GM21786 (cell line): ENCODE results near the gene MYOM1.

Experiments
- ATAC-seq: cut with Tn5 transposase; IDR thresholded peaks from one replicate; pipeline ENCODE4 v1.9.1; 2021; ENCODE audit not compliant: unreplicated experiment

Gene MYOM1

GRCh38 chr18:3153107-3153704 lies 66.6 kb downstream of the MYOM1 start:
- peak; percentile 85 for ATAC-seq

- ATAC-seq: no peak
These were observed 67.5 kb downstream of the MYOM1 start for GRCh38 chr18:3152294-3152693.

DNA sequence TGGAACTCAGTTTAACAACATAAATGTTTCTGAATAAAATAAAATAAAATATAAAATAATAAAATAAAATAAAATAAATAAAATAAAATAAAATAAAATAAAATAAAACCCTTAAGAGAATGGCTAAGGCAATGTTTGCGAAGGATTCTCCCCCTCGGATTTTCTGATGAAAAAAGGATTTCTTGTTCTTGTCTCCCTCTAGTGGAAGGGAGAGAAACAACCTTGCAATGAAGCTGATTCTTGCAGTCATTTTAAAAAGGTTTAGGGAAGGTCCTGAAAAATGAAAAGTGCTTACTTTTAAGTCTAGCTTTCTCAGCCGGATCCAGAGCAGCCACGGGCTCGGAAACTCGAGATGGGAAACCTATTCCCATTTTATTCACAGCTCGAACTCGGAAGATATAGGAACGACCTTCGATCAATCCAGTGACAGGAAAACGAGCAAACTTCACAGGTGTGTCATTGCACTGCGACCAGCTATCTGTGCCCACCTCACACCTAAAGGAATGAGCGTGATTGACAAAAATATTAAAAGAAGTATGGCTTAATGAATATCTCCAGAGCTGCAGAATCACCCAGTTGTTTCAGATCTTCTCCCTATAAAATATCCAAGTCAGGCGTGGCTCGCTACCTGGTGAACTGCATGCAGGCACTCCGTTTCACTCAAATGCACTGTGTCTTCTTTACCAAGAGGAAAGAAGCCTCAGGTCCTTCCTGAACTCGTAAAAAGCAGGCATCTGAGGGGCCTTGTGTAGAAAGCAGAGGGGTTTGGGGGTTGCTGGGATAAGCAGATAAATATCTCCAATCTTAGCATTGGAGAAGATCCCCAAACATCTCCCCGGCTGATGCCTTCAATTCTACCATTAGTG lies 68.1 kb downstream of the MYOM1 start:
- no peak for ATAC-seq

GRCh38 chr18:3150688-3151087 lies 69.1 kb downstream of the MYOM1 start:
- ATAC-seq: no peak

DNA sequence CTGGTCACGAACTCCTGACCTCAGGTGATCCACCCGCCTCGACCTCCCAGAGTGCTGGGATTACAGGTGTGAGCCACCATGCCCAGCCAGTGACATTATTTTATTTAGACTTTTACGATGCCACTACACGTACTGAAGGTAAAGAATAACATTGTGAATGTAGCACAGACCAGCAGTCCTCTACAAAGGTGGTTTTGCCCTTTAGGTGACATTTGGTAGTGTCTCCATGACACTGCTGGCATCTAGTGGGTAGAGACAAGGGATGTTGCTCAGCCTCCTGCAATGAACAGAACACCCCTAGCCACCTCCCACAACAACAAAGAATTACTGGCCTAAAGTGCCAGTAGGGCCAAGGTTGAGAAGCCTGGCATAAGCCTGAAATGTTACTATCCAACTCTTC lies 69.5 kb downstream of the MYOM1 start:
- ATAC-seq: no peak

DNA sequence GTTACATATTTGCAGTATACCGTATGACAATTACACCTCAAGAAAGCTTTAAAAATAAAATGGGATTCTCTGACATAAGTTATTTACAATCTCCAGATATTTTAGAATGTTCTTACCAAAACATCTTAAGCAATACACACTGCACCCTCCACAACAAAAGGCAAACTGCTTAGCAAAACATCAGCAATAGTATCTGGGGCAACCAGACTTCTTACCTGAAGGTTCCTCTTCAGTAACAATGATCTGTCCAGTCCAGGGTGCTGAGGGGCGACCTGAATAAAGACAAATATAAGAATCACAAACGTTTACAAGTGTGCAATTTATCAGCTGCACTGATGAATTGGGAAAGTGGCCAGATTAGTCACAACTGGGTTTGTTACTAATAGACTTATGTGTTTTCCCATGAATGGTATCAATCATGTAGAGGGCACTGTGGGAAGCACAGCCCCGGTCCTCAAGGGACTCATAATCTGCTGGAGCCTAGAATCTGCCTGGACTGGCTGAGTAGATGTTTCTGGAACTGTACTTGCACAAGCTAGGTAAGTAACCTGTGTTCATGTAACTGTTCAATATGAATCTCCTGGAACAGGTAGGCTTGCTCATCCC lies 70.7 kb downstream of the MYOM1 start:
- ATAC-seq: no peak

DNA sequence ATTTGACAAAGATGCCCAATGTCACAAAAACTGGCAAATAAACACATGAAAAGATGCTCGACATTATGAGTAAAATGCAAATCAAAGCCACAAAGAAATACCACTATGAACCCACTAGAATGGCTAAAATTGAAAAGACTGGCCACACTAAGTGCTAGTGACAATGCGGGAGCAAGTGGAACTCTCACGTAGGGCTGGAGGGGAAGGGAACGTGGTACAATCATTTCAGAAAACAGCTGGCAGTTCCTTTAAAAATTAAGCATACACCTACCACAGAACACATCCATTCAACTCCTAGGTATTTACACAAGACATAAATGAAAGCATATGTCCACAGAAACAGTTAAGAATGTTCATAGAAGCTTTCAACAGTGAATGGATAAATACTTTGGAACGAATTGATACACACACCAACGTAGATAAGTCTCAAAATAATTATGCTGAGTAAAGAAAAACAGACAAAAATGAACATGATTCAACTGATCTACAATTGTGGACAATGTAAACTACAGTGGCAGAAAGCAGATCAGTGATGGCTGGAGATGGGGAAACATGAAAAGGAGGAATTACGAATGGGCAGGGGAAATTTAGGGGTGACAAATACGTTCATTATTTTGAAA lies 71.7 kb downstream of the MYOM1 start:
- no peak for ATAC-seq

DNA sequence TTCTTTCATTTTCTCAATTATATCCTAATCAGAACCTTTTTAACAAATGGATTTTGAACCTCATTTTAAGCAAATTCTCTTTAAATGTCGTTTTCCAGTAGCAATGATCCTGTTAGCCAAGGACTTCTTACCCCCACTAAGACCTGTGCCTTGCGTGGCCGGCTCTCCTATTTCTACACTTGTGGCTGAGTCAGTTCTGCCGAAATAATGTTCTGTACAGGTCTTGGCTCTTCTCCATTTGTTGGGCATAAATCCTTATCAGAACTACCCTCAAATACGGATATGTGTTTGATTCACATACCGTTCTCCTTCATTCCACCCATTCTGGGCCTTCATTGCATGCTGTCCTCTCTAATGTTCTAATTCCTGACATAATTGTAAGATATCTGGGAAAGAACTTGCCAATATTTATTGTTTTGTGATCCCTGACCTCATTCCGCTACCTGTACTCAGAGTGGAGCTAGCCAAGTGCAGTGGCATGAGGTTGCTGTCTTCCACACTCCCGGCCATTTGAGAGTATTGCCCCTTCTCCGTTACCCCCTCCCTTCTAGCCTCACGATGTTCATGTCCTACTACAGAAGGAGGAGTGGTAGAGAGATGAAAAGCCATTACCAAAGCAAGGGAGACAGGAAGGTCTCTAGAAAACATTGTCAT lies 78.7 kb downstream of the MYOM1 start:
- no peak for ATAC-seq

- no peak for ATAC-seq
These were observed 79.4 kb downstream of the MYOM1 start for GRCh38 chr18:3140342-3140741.

DNA sequence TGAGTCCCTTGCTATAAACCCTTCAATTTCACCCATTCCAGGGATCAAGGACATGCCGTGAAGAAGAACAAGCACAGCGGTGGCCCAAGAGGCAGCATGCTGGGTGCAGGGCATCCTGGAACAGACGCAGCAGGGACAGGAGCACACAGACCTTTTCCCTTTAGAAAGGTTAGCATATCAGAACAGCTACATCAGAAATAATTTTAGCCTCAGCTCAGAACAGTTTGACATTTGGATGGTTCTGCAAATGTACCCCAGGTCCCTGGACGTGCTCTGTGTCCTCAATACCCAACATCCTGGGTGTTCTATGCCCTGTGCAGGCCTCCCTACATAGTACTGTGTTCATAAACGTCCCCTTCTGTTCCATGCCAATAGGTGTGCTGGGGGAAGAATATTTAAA lies 80.4 kb downstream of the MYOM1 start:
- ATAC-seq: no peak

DNA sequence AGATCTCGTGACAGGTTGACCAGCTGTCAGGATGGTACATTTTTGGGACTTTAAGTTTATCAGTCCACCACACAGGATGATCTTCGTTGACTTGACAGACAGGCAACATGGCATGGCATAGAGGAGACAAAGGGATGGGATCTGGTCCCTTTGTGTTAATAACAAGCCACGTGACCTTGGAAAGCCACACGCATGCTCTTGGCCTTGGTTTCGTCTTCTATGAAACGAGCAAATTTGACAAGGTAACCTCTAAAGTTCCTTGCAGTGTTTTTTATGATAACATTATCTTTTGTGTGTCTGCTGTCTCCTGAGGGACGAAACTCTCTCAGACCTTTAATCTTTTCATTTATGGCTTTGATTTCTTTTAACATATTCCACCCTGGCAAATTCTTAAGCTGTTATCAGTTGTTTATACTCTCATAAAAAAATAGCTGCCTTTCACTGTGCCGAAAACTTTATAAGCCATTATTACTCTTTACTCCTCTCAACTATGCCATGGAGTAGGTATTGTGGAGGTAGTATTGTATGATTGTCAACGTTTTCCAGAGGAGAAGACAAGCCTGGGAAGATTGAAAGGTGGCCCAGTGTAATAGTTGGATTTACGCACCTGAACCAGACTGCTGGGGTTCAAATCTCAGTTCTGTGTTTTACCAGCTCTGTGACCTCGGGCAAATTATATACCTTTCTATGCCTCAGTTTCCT lies 81.3 kb downstream of the MYOM1 start:
- ATAC-seq: no peak

- no peak for ATAC-seq
These were observed 84.2 kb downstream of the MYOM1 start for GRCh38 chr18:3135536-3135935.

DNA sequence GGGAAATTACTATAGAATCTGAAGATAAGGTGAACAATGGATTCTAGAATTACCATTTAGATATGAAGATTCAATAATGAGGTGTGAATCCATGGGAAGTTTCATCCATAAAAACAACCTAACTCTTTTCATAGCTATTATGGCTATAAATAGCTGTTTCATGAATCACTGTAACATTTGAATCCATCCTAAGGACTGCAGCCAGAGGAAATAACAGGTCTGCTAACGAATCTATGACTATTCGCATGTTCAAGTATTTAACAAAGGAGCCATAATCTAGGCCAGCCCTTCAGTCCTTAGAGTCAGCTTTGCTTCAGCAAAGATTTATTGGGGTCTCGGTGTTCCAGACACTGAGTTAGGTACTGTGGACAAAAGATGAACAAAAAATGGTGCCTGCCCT lies 87.1 kb downstream of the MYOM1 start:
- no peak for ATAC-seq

DNA sequence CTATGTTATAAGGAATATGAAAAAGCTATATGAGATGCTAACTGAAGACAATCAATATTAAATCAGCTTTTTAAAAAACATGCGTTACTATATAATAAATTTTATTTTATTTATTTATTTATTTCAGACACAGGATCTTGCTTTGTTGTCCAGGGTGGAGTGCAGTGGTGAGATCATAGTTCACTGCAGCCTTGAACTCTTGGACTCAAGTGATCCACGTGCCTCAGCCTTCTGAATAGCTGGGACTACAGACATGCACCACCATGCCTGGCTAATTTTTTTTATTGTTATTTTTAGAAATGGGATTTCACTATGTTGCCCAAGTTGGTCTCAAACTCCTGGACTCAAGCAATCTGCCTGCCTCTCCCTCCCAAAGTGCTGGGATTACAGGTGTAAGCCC lies 89.4 kb downstream of the MYOM1 start:
- ATAC-seq: no peak

DNA sequence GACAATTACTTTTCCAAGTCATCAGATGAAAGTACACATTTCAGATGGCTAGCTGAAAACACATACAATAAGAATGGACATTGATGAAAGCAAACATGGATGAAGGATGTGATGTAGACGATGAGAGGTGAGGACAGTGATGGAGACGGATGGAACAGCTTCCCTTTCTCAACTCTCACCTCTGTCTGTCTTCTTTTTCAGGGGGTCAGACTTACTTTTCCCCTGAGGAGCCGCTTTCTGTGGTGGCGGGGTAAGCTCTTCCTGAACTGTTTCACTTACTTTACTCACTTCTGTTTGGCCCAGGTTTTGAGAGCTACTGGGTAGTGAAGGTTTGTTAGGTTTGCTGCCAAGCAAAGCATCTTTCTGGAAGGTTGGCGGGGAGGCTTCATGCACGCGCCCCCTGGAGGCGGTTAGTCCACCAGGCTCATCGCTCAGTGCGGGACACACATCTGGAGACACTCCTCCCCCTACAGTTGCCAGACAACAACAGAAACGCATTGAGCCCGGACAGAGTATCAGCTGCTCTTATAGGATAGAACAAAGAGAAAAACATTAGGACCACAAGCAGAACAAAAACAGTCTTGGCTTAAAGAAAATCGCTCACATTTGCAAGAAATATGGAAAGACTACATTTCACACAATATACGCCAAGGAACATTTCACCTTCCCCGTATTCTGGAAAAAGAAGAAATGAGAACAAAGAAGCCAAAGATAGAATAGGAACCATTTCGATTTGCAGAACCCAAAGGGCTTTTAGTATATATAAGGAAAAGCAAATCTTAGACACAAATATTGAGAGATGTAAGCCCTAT lies 90.5 kb downstream of the MYOM1 start:
- peak; percentile 96 for ATAC-seq

DNA sequence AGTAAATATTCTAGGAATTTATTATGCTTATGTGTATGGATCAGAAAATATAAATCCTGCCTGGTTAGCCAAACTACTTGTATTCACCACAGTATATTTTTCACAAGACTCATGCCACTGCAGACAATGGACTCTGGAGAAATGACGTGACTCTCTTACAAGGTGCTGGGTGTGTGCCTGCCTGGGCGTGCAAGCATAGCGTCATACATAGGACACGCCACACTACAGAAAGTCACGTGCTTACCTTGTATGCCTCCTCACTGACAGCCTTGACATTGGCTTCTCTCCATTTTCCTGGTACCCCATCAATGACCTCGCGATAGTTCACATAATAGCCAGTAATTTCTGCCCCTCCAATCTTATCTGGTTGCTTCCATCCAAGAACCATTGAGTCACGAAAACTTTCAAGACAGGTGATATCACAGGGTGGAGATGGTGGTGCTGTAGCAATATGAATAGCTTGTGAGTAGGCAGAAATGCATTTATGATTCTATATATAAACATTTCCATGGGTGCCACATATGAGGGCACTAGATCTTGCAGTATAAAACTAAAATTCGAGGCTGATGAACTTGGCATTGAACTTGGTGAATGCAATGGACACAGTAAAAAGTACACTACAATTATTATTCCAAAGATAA lies 93.2 kb downstream of the MYOM1 start:
- ATAC-seq: no peak

DNA sequence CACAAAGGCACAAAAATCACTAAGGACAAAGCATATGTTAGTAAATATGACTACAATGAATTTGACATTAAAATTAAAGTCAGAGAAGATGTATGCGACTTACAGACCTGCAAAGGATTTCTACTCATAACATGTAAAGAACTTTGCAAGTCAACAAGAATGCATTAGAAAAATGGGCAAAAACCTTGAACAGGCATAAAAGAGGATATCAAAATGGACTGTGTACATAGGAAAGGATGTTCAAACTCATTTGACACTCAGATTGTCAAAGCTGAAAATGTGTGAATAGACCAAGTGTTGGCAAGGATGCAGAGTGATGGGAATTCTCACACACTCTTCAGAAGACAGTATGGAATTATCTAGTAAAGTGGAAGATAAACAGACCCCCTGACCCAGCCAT lies 94.9 kb downstream of the MYOM1 start:
- no peak for ATAC-seq

GRCh38 chr18:3122851-3123250 lies 96.9 kb downstream of the MYOM1 start:
- no peak for ATAC-seq

DNA sequence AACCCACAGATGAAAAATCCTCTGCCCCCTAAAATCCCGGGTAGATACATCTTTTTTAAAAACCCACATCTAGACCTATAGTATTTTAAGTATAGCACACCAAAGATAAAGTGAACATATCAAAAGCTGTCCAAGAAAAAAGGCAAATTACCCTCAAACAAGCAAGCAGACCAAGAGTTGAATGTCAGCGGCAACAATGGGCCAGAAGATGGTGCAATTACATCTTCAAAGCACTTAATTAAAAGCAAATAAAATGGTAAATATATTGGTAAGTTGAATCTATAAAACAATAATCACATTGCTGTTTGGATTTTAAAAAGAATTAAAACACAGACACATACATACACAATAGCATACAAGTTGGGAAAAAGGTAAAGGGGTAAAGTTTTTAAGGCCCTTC lies 98.5 kb downstream of the MYOM1 start:
- no peak for ATAC-seq
